ENCODE results near the gene CAMKMT. TPM values are rescaled to one million over a fixed set of nuclear protein-coding genes. Genes with fewer than 3 reads are reported as not detected.
"Not testable (repeated sequence)": the region's sequence is repeated elsewhere in the genome, so short reads cannot be mapped to it uniquely, and the experiment has no call there.

Gene CAMKMT
- total RNA-seq, 4 donors from 2014 or later, result 2.6 to 9.5 (median 5.2) TPM

DNA sequence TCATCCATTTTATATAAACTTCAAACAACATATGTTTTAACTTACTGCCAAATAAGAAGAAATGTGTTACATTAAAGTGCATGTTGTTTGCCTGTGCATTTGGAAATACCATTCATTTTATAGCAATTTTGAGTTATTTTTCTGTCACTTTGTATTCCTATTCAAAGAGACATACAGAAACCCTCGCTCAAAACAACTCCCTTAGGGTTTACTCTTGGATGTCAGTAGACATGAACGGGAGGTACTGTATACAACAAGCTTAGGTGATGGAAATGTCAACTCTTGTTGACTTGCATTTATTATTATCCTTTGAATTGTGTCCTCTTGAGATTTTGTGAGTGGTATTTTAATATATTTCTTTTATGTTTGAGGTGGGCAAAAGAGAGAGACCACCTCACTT lies 132.3 kb downstream of the CAMKMT start:
- Histone ChIP-seq H3K27me3 (no peaks in the 10 kb centered on the region), H3K4me1 (no peaks in the 10 kb centered on the region), H3K4me3 (no peak overlapping the region), H3K9me3 (no peaks in the 10 kb centered on the region), H3K36me3 (no peaks in the 10 kb centered on the region), H3K27ac (no peak overlapping the region)
- intact Hi-C loops (cut with DNase I; ENCODE audit: low total_unique reads) (no loop called here), in situ Hi-C loops (cut with MboI; ENCODE audit: low sequenced_read_pairs in 4 of 4) (loop anchor here in 2 of 4 donors (25.0 kb wide), 2 partner anchors 218 to 457 kb away; no protein-coding TSS in a partner anchor)
- DNase-seq, result no peak
- ATAC-seq, result no peak
- TF ChIP-seq, protein P1, sequence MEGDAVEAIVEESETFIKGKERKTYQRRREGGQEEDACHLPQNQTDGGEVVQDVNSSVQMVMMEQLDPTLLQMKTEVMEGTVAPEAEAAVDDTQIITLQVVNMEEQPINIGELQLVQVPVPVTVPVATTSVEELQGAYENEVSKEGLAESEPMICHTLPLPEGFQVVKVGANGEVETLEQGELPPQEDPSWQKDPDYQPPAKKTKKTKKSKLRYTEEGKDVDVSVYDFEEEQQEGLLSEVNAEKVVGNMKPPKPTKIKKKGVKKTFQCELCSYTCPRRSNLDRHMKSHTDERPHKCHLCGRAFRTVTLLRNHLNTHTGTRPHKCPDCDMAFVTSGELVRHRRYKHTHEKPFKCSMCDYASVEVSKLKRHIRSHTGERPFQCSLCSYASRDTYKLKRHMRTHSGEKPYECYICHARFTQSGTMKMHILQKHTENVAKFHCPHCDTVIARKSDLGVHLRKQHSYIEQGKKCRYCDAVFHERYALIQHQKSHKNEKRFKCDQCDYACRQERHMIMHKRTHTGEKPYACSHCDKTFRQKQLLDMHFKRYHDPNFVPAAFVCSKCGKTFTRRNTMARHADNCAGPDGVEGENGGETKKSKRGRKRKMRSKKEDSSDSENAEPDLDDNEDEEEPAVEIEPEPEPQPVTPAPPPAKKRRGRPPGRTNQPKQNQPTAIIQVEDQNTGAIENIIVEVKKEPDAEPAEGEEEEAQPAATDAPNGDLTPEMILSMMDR (IDR thresholded peaks at IDR 0.05 in 4 of 5, conservative IDR thresholded peaks at IDR 0.05 in 1 of 5), result no peak
- no peak for TF ChIP-seq POLR2A (IDR thresholded peaks at IDR 0.05)

DNA sequence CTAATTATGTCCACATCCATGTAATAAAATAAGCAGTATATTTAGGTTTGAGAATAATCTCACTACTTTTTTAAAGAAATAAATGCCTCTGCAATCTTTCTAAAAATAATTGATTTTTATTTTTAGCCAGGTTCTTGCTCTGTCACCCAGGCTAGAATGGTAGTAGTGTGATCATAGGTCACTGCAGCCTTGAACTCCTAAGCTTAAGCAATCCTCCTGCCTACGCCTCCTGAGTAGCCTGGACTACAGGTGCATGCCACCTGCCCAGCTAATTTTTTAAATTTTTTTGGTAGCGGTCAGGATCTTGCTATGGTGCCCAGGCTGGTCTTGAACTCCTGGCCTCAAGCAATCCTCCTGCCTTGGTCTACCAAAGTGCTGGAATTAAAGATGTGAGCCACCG lies 133.3 kb downstream of the CAMKMT start:
- intact Hi-C loops (cut with DNase I; ENCODE audit: low total_unique reads), result no loop called here
- ATAC-seq, result no peak
- no peak overlapping the region for H3K4me3 ChIP-seq
- H3K9me3 ChIP-seq, result no peaks in the 10 kb centered on the region
- TF ChIP-seq POLR2A (IDR thresholded peaks at IDR 0.05), result no peak
- TF ChIP-seq, protein P1 (IDR thresholded peaks at IDR 0.05 in 4 of 5, conservative IDR thresholded peaks at IDR 0.05 in 1 of 5), result no peak
- H3K4me1 ChIP-seq, result no peaks in the 10 kb centered on the region
- no peak overlapping the region for H3K27ac ChIP-seq
- in situ Hi-C loops (cut with MboI; ENCODE audit: low sequenced_read_pairs in 4 of 4), result loop anchor here in 2 of 4 donors (25.0 kb wide), 2 partner anchors 217 to 458 kb away; no protein-coding TSS in a partner anchor
- no peak for DNase-seq
- H3K36me3 ChIP-seq, result no peaks in the 10 kb centered on the region
- H3K27me3 ChIP-seq, result no peaks in the 10 kb centered on the region

DNA sequence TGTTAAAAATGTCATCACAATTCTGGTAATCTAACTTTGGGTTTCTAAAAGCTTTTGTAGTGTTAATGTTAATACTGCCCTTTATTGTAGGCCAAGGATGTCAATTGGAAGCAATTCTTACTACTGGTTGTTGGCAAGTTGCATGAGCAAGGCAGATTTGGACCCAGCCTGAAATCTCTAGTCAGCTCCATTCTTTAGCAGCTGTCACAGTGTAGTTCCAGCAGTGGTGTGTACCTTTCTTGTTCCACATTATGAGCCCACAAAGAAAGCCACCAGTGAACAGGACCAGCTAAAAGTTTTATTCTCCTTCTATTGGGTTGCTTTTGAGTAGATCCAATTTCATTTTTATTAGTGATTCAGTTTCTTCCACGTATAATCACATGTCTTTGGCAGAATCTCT lies 133.8 kb downstream of the CAMKMT start:
- no peaks in the 10 kb centered on the region for H3K27me3 ChIP-seq
- ATAC-seq (no peak), DNase-seq (no peak)
- in situ Hi-C loops (cut with MboI; ENCODE audit: low sequenced_read_pairs in 4 of 4), result loop anchor here in 2 of 4 donors (25.0 kb wide), 2 partner anchors 217 to 458 kb away; no protein-coding TSS in a partner anchor
- no peak overlapping the region for H3K4me3 ChIP-seq
- H3K36me3 ChIP-seq, result no peaks in the 10 kb centered on the region
- no peaks in the 10 kb centered on the region for H3K4me1 ChIP-seq
- no peaks in the 10 kb centered on the region for H3K9me3 ChIP-seq
- TF ChIP-seq, protein P1 (IDR thresholded peaks at IDR 0.05 in 4 of 5, conservative IDR thresholded peaks at IDR 0.05 in 1 of 5), result no peak
- TF ChIP-seq POLR2A (IDR thresholded peaks at IDR 0.05), result no peak
- intact Hi-C loops (cut with DNase I; ENCODE audit: low total_unique reads), result no loop called here
- H3K27ac ChIP-seq, result no peak overlapping the region

DNA sequence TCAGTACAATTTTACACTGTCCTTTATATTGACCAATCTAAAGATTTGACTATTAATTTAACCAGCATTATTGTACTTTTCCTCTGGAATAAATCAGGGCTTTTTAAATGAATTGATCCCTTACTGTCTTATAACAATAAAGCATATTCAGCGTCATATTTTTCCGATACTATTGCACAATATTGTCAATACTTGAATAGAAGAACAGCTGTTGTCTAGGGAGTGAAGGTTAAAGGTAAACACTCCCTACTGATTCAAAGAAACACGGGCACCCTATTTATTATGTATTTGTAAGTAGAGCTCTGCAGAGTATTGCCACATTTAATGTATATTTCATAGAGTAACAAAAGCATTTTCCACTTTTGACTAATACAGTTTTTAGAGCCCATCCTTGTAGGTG lies 134.4 kb downstream of the CAMKMT start:
- Histone ChIP-seq H3K9me3 (no peaks in the 10 kb centered on the region), H3K27me3 (no peaks in the 10 kb centered on the region), H3K4me1 (no peaks in the 10 kb centered on the region), H3K36me3 (no peaks in the 10 kb centered on the region), H3K4me3 (no peak overlapping the region), H3K27ac (no peak overlapping the region)
- intact Hi-C loops (cut with DNase I; ENCODE audit: low total_unique reads) (no loop called here), in situ Hi-C loops (cut with MboI; ENCODE audit: low sequenced_read_pairs in 4 of 4) (loop anchor here in 2 of 4 donors (25.0 kb wide), 2 partner anchors 216 to 459 kb away; no protein-coding TSS in a partner anchor)
- DNase-seq (no peak), ATAC-seq (no peak)
- TF ChIP-seq, protein P1 (IDR thresholded peaks at IDR 0.05 in 4 of 5, conservative IDR thresholded peaks at IDR 0.05 in 1 of 5), result no peak
- TF ChIP-seq POLR2A (IDR thresholded peaks at IDR 0.05), result no peak

DNA sequence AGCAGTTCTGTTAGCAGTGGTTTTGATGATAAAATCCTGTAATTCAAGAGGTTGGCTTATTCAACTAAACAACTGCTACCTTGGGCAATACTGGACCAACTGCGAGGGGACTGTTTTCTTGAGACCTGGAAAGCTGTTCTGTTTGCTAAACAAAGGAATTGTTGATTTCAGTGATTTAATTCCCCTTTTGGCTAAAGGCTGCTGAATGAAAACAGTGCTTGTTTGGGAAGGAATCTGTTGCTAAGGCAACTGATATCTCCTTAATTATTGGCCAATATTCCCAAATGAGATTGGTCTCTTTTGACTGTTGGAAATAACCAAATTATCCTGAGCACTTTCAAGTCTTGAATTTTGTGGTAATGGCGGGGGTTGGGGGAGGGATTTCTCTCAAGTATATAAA lies 136.8 kb downstream of the CAMKMT start:
- no peak for DNase-seq
- Histone ChIP-seq H3K36me3 (no peaks in the 10 kb centered on the region), H3K4me3 (no peak overlapping the region), H3K27me3 (no peaks in the 10 kb centered on the region), H3K27ac (no peak overlapping the region), H3K4me1 (no peaks in the 10 kb centered on the region), H3K9me3 (no peaks in the 10 kb centered on the region)
- TF ChIP-seq, protein P1 (IDR thresholded peaks at IDR 0.05 in 4 of 5, conservative IDR thresholded peaks at IDR 0.05 in 1 of 5), result no peak
- no peak for TF ChIP-seq POLR2A (IDR thresholded peaks at IDR 0.05)
- in situ Hi-C loops (cut with MboI; ENCODE audit: low sequenced_read_pairs in 4 of 4), result loop anchor here in 2 of 4 donors (25.0 kb wide), 2 partner anchors 214 to 461 kb away; no protein-coding TSS in a partner anchor
- no peak for ATAC-seq
- intact Hi-C loops (cut with DNase I; ENCODE audit: low total_unique reads), result no loop called here

DNA sequence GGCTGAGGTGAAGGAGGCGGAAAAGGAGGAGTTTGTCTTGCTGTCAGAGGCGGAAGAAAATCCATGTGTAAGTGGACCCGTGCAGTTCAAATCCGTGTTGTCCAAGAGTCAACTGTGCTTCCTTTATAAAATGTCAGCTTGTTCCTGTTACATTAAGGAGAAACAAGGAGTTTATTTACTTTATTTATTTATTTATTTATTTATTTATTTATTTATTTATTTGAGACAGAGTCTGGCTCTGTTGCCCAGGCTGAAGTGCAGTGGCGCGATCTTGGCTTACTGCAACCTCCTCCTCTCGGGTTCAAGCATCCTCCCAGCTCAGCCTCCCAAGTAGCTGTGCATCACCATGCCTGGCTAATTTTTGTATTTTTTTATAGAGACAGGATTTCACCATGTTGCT lies 143.9 kb downstream of the CAMKMT start:
- H3K9me3 ChIP-seq; H3K36me3 ChIP-seq; H3K4me3 ChIP-seq; DNase-seq; ATAC-seq; H3K27me3 ChIP-seq; H3K4me1 ChIP-seq; H3K27ac ChIP-seq; in situ Hi-C loops (cut with MboI; ENCODE audit: low sequenced_read_pairs in 4 of 4); intact Hi-C loops (cut with DNase I; ENCODE audit: low total_unique reads): not testable (repeated sequence)

Data from gastrocnemius medialis (tissue), 4 donors.